CD4-positive, alpha-beta T cell treated with Interferon alpha-2 for 1 hour (primary cell): Measurements from ENCODE around the gene CD82.

Experiments
- DNase-seq, 2 donors: peaks; one replicate each; pipeline ENCODE4 v3.0.0-alpha.2; 2020 to 2022

CD82 gene

GRCh38 chr11:44578279-44578678, 12.8 kb downstream of the CD82 start:
- DNase-seq: no peak

- no peak for DNase-seq
These were observed 13.9 kb downstream of the CD82 start for GRCh38 chr11:44579302-44579761.

- DNase-seq: no peak
These were observed 15.2 kb downstream of the CD82 start for GRCh38 chr11:44580701-44581100.

GRCh38 chr11:44581246-44581645, 15.8 kb downstream of the CD82 start:
- DNase-seq: no peak

GRCh38 chr11:44582641-44583352, 17.3 kb downstream of the CD82 start:
- DNase-seq: no peak

GRCh38 chr11:44583353-44583669, 17.8 kb downstream of the CD82 start:
- DNase-seq: no peak

- DNase-seq: no peak
These were observed 20.0 kb downstream of the CD82 start for GRCh38 chr11:44585421-44585820.

GRCh38 chr11:44589301-44589700, 23.8 kb downstream of the CD82 start:
- no peak for DNase-seq

- DNase-seq: no peak
These were observed 25.3 kb downstream of the CD82 start for GRCh38 chr11:44590769-44591168.

GRCh38 chr11:44591557-44591956, 26.1 kb downstream of the CD82 start:
- DNase-seq: no peak

- peak in 1 of 2 donors; percentile 55 for DNase-seq
These were observed 26.9 kb downstream of the CD82 start for GRCh38 chr11:44592125-44592940.

- no peak for DNase-seq
These were observed 27.8 kb downstream of the CD82 start for GRCh38 chr11:44593251-44593650.

- DNase-seq: no peak
These were observed 29.5 kb downstream of the CD82 start for GRCh38 chr11:44595006-44595405.

GRCh38 chr11:44595964-44596381, 30.5 kb downstream of the CD82 start:
- DNase-seq: no peak

- peak; percentile 53 to 76 for DNase-seq
These were observed 31.2 kb downstream of the CD82 start for GRCh38 chr11:44596525-44597276.

GRCh38 chr11:44597358-44598012, 32.0 kb downstream of the CD82 start:
- no peak for DNase-seq

GRCh38 chr11:44598831-44599230, 33.4 kb downstream of the CD82 start:
- DNase-seq: no peak

GRCh38 chr11:44600261-44600660, 34.8 kb downstream of the CD82 start:
- DNase-seq: no peak

GRCh38 chr11:44600839-44601383, 35.4 kb downstream of the CD82 start:
- DNase-seq: peak in 1 of 2 donors; percentile 20

- DNase-seq: no peak
These were observed 36.3 kb downstream of the CD82 start for GRCh38 chr11:44601471-44602370.

GRCh38 chr11:44602891-44603310, 37.4 kb downstream of the CD82 start:
- DNase-seq: no peak

- no peak for DNase-seq
These were observed 38.7 kb downstream of the CD82 start for GRCh38 chr11:44604171-44604581.
